Activated naive CD4-positive, alpha-beta T cell treated with anti-CD3 and anti-CD28 coated beads for 36 hours (primary cell): ENCODE measurements around the gene ZMYND15. TPM values are rescaled to one million over a fixed set of nuclear protein-coding genes. Genes with fewer than 3 reads are reported as not detected.

ENCODE experiments used
- CTCF ChIA-PET: fragments of 350-600 bp; sonication (Branson Sonifier 250); formaldehyde crosslinking; loops from one replicate; lab custom pipeline; 2021; ENCODE audit warnings: antibody characterized with exemption; lab: Charles Lee
- DNase-seq: peaks from one replicate; pipeline ENCODE4 v3.0.0-alpha.2; 2020
- H3K27ac Mint-ChIP-seq: one replicate; pipeline ENCODE4 v1.8.0; 2021; ENCODE audit warnings: mild to moderate bottlenecking, mixed read lengths
- H3K27me3 Mint-ChIP-seq: one replicate; pipeline ENCODE4 v1.8.0; 2021; ENCODE audit warnings: low read depth, mixed read lengths
- H3K36me3 Mint-ChIP-seq: one replicate; pipeline ENCODE4 v1.8.0; 2021; ENCODE audit warnings: low read depth, mixed read lengths
- H3K4me1 Mint-ChIP-seq: one replicate; pipeline ENCODE4 v1.8.0; 2021; ENCODE audit warnings: low read depth, mixed read lengths
- H3K4me3 Mint-ChIP-seq: one replicate; pipeline ENCODE4 v1.8.0; 2021; ENCODE audit warnings: mild to moderate bottlenecking, moderate library complexity, mixed read lengths
- H3K9me3 Mint-ChIP-seq: one replicate; pipeline ENCODE4 v1.8.0; 2021; ENCODE audit warnings: mixed read lengths
- intact Hi-C: fragments of 100-400 bp; cut with micrococcal nuclease; formaldehyde crosslinking; loops from one replicate; pipeline ENCODE4 v1.15.1; 2023
- total RNA-seq, 2 experiments: library from RNA; stranded (reverse); gene quantifications; one replicate each; pipeline ENCODE4 v1.2.3, GENCODE V29; 2021

The ZMYND15 gene
- total RNA-seq, 2 experiments from 2014 or later: 0.17 TPM; not detected in 1

DNA sequence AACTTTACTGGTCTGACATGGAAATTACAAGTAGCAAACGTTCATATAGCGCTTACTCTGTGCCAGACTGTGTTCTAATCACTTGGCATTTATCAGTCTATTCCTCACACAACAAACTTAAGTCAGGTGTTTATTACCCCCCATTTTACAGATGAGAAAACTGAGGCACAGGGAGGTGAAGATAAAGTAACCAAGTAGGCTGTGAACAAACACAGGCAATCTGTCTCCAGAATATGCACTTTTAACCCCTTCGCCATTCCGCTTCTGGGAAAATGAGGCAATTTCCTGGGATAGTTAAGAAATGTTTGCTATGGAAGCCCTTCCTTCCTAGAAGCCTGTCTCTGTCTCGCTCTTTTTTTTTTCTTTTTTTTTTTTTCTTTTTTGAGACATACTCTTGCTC is 12.3 kb downstream of the ZMYND15 start:
- intact Hi-C loops: no loop called here
- Mint-ChIP-seq H3K27ac (no peak overlapping the region), H3K27me3 (no peaks in the 10 kb centered on the region), H3K4me3 (no peak overlapping the region), H3K36me3 (no peaks in the 10 kb centered on the region), H3K4me1 (peaks cover 14% of the 10 kb centered on the region), H3K9me3 (no peaks in the 10 kb centered on the region)
- CTCF ChIA-PET: no interaction called here
- DNase-seq: no peak

GRCh38 chr17:4753392-4753791 is 13.8 kb downstream of the ZMYND15 start:
- no peak for DNase-seq
- H3K27ac Mint-ChIP-seq: no peak overlapping the region
- CTCF ChIA-PET: no interaction called here
- intact Hi-C loops: no loop called here
- no peaks in the 10 kb centered on the region for H3K27me3 Mint-ChIP-seq
- no peaks in the 10 kb centered on the region for H3K9me3 Mint-ChIP-seq
- H3K36me3 Mint-ChIP-seq: no peaks in the 10 kb centered on the region
- peaks cover 5% of the 10 kb centered on the region for H3K4me1 Mint-ChIP-seq
- no peak overlapping the region for H3K4me3 Mint-ChIP-seq

GRCh38 chr17:4759776-4760236 is 20.2 kb downstream of the ZMYND15 start:
- intact Hi-C loops: no loop called here
- H3K27me3 Mint-ChIP-seq: peaks cover 3% of the 10 kb centered on the region
- no peak overlapping the region for H3K27ac Mint-ChIP-seq
- H3K4me3 Mint-ChIP-seq: no peak overlapping the region
- DNase-seq: no peak
- no peaks in the 10 kb centered on the region for H3K36me3 Mint-ChIP-seq
- CTCF ChIA-PET: no interaction called here
- H3K4me1 Mint-ChIP-seq: no peaks in the 10 kb centered on the region
- H3K9me3 Mint-ChIP-seq: no peaks in the 10 kb centered on the region

GRCh38 chr17:4764595-4764994 is 25.0 kb downstream of the ZMYND15 start:
- Mint-ChIP-seq H3K4me3 (no peak overlapping the region), H3K27ac (no peak overlapping the region), H3K27me3 (peaks cover 3% of the 10 kb centered on the region), H3K4me1 (no peaks in the 10 kb centered on the region), H3K9me3 (no peaks in the 10 kb centered on the region), H3K36me3 (no peaks in the 10 kb centered on the region)
- CTCF ChIA-PET: no interaction called here
- intact Hi-C loops: no loop called here
- DNase-seq: no peak

- Mint-ChIP-seq H3K9me3 (no peaks in the 10 kb centered on the region), H3K27ac (no peak overlapping the region), H3K36me3 (no peaks in the 10 kb centered on the region), H3K27me3 (no peaks in the 10 kb centered on the region), H3K4me1 (no peaks in the 10 kb centered on the region), H3K4me3 (no peak overlapping the region)
- DNase-seq: no peak
- intact Hi-C loops: no loop called here
- CTCF ChIA-PET: interaction anchor here (0.6 to 0.7 kb wide), 2 partner anchors 10 to 19 kb away, joined by 3 read pairs; no protein-coding TSS in a partner anchor
Measured at GRCh38 chr17:4766201-4766600, 26.6 kb downstream of the ZMYND15 start.

GRCh38 chr17:4766723-4767122 is 27.1 kb downstream of the ZMYND15 start:
- no peak for DNase-seq
- Mint-ChIP-seq H3K27me3 (no peaks in the 10 kb centered on the region), H3K36me3 (no peaks in the 10 kb centered on the region), H3K9me3 (no peaks in the 10 kb centered on the region), H3K4me1 (peaks cover 1% of the 10 kb centered on the region), H3K4me3 (no peak overlapping the region), H3K27ac (no peak overlapping the region)
- intact Hi-C loops: no loop called here
- CTCF ChIA-PET: no interaction called here

- peaks cover 2% of the 10 kb centered on the region for H3K4me1 Mint-ChIP-seq
- H3K27ac Mint-ChIP-seq: no peak overlapping the region
- H3K27me3 Mint-ChIP-seq: no peaks in the 10 kb centered on the region
- CTCF ChIA-PET: no interaction called here
- no peaks in the 10 kb centered on the region for H3K9me3 Mint-ChIP-seq
- no peak overlapping the region for H3K4me3 Mint-ChIP-seq
- intact Hi-C loops: no loop called here
- no peak for DNase-seq
- no peaks in the 10 kb centered on the region for H3K36me3 Mint-ChIP-seq
Measured at GRCh38 chr17:4768298-4768697, 28.7 kb downstream of the ZMYND15 start.

DNA sequence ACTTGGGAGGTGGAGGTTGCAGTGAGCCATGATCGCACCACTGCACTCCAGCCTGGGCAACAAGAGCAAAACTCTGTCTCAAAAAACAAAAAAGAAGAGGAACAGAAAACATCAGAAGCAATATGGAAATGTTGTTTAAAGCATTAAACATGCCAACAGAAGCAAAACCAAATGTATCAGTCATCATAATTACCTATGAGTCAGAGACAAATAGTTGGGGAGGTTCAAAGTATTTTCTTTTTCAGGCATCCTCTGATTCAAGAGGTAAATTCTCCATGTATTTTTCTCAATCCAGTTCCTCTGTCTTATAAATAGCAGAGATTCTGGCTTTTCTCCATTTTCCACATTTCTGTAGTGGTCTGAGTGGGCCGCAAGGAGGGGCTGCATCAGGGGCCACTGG is 30.0 kb downstream of the ZMYND15 start:
- H3K36me3 Mint-ChIP-seq: no peaks in the 10 kb centered on the region
- no peak for DNase-seq
- H3K27me3 Mint-ChIP-seq: no peaks in the 10 kb centered on the region
- CTCF ChIA-PET: interaction anchor here (1.0 kb wide), 1 partner anchor 17 kb away, joined by 4 read pairs; no protein-coding TSS in a partner anchor
- H3K27ac Mint-ChIP-seq: no peak overlapping the region
- peaks cover 2% of the 10 kb centered on the region for H3K4me1 Mint-ChIP-seq
- intact Hi-C loops: no loop called here
- no peaks in the 10 kb centered on the region for H3K9me3 Mint-ChIP-seq
- no peak overlapping the region for H3K4me3 Mint-ChIP-seq

DNA sequence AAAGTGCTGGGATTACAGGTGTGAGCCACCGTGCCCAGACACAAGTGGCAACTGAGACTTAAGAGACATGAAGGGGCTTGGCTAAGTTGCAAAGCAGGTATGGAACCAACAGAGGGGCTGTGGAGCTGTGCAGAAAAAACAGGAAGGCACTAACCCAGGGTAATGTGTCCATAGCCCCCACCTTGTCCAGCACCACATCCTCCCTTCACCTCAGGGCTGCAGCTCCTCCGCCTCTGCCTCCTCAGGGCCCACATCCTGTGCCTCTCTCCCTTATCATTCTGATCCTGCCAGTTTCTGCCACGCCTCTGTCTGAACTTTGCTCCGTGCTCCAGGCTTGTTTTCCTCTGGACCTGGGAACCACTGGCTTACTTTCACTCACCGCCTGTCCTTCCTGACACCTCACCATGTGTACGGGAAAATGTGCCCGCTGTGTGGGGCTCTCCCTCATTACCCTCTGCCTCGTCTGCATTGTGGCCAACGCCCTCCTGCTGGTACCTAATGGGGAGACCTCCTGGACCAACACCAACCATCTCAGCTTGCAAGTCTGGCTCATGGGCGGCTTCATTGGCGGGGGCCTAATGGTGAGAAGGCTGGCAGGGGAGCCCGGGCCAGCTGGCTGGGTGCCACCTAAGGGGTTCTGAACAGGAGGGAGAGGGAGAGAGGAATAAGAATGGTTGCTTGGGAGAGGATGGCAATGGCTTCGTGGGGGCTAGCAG is 32.0 kb downstream of the ZMYND15 start, which contains the start of gene TM4SF5:
Gene TM4SF5, plus strand, starts transcription at position 368 of the 716 bp plus-strand sequence. Its CDS starts 37 bp downstream, at position 405.
- Mint-ChIP-seq H3K27me3 (no peaks in the 10 kb centered on the region), H3K4me3 (no peak within 1 kb of the TSS), H3K36me3 (no peaks in the 10 kb centered on the region), H3K27ac (no peak within 1 kb of the TSS), H3K4me1 (peaks cover 2% of the 10 kb centered on the region), H3K9me3 (no peaks in the 10 kb centered on the region)
- CTCF ChIA-PET: no interaction called here
- intact Hi-C loops: no loop called here
- peak; percentile 21 for DNase-seq

DNA sequence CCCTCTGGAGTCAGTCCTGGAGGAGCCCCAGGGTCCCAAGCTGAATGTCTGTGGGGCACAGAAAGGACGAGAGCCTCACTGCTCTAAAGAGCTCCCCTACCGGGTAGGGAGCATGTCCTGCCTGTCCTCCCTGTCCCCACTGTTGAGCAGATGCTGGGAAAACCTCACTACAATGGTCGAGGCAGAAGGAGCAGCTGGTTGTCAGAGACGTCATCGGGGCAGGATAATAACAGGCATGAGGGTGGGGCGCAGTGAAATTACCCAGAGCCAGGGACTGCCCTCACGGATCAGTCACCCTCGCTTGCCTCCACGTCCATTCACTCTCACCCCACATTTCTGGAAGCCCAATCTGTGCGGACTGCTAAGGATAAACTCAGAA is 32.6 kb downstream of the ZMYND15 start:
- Mint-ChIP-seq H3K4me3 (no peak overlapping the region), H3K27ac (no peak overlapping the region), H3K9me3 (no peaks in the 10 kb centered on the region), H3K4me1 (peaks cover 2% of the 10 kb centered on the region), H3K36me3 (no peaks in the 10 kb centered on the region), H3K27me3 (no peaks in the 10 kb centered on the region)
- CTCF ChIA-PET: interaction anchor here (0.6 kb wide), 1 partner anchor 203 kb away, joined by 5 read pairs; no protein-coding TSS in a partner anchor
- DNase-seq: no peak
- intact Hi-C loops: no loop called here

DNA sequence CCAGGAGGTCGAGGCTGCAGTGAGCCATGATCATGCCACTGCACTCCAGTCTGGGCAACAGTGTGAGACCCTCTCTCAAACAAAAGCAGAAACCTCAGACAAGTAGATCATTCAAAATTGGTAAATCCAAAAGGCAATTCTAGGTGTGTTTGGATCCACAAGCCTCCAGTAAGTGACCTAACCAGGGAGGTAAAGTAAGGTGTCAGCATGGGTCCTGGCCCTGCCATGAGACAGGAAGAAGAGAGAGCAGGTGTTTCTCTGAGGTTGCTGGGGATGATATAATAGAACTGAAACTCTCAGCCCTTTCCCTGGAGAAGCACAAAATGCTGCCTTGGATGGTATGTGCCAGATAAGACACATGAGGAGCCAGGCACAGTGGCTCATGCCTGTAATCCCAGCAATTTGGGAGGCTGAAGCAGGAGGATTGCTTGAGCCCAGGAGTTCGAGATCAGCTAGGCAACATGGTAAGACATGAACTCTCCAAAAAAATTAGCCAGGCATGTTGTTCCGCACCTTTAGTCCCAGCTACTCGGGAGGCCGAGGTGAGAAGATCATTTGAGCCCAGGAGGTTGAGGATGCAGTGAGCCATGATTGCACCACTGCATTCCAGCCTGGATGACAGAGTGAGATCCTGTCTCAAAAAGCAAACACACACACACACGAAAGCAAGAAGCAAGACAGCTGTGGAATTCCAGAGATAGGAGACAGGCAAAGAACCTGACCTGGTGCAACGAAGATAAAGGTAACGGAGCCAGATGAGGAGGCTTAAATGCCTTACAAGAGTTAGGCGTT is 38.5 kb downstream of the ZMYND15 start:
- Mint-ChIP-seq H3K27me3 (peaks cover 23% of the 10 kb centered on the region), H3K9me3 (no peaks in the 10 kb centered on the region), H3K36me3 (no peaks in the 10 kb centered on the region), H3K27ac (no peak overlapping the region), H3K4me3 (no peak overlapping the region), H3K4me1 (no peaks in the 10 kb centered on the region)
- CTCF ChIA-PET: interaction anchor here (1.1 kb wide), 1 partner anchor 212 kb away, joined by 3 read pairs; no protein-coding TSS in a partner anchor
- intact Hi-C loops: no loop called here
- DNase-seq: no peak

GRCh38 chr17:4780325-4780955 is 40.8 kb downstream of the ZMYND15 start:
- intact Hi-C loops: loop anchor here (10.0 kb wide), 1 partner anchor 216 kb away; the partner anchor contains the start of gene GGT6
- H3K4me1 Mint-ChIP-seq: peaks cover 5% of the 10 kb centered on the region
- no peaks in the 10 kb centered on the region for H3K36me3 Mint-ChIP-seq
- H3K27me3 Mint-ChIP-seq: peaks cover 42% of the 10 kb centered on the region
- CTCF ChIA-PET: interaction anchor here (2.6 kb wide), 1 partner anchor 10 kb away, joined by 8 read pairs; no protein-coding TSS in a partner anchor
- no peak overlapping the region for H3K27ac Mint-ChIP-seq
- H3K4me3 Mint-ChIP-seq: no peak overlapping the region
- no peak for DNase-seq
- no peaks in the 10 kb centered on the region for H3K9me3 Mint-ChIP-seq
